RCC 7860 (cell line): ENCODE measurements around the gene LMNTD2.

Experiments used
- DNase-seq: peaks from one replicate; pipeline ENCODE4 v3.0.0-alpha.2; 2015; ENCODE audit warnings: low spot score
- FAIRE-seq: peaks from 2 replicates; lab custom pipeline; 2012; peaks lifted over from hg19 to GRCh38; lab: Jason Lieb, UNC

LMNTD2 gene

GRCh38 chr11:554428-555226, 5.9 kb downstream of the LMNTD2 start:
- no peak for FAIRE-seq
- peak; percentile 59 for DNase-seq

- no peak for FAIRE-seq
- DNase-seq: no peak
These were observed 6.6 kb downstream of the LMNTD2 start for GRCh38 chr11:553988-554340.

- FAIRE-seq (no peak), DNase-seq (no peak)
These were observed 7.2 kb downstream of the LMNTD2 start for GRCh38 chr11:553083-553987.

GRCh38 chr11:551596-551995, 8.9 kb downstream of the LMNTD2 start:
- FAIRE-seq (no peak), DNase-seq (no peak)

- DNase-seq (no peak), FAIRE-seq (no peak)
These were observed 9.4 kb downstream of the LMNTD2 start for GRCh38 chr11:551131-551530.

GRCh38 chr11:550746-551085, 9.8 kb downstream of the LMNTD2 start:
- no peak for DNase-seq
- FAIRE-seq: no peak

- DNase-seq: no peak
- no peak for FAIRE-seq
These were observed 10.4 kb downstream of the LMNTD2 start for GRCh38 chr11:550021-550745.

GRCh38 chr11:548700-549603, 11.6 kb downstream of the LMNTD2 start:
- DNase-seq (no peak), FAIRE-seq (no peak)

GRCh38 chr11:545171-545570, 15.4 kb downstream of the LMNTD2 start:
- DNase-seq (no peak), FAIRE-seq (no peak)

GRCh38 chr11:544817-545166, 15.7 kb downstream of the LMNTD2 start:
- no peak for DNase-seq

GRCh38 chr11:541433-541885, 19.1 kb downstream of the LMNTD2 start:
- FAIRE-seq: no peak

More at GRCh38 chr11:544817-545166, 15.7 kb downstream of the LMNTD2 start:
- FAIRE-seq: no peak

GRCh38 chr11:540583-541432, 19.7 kb downstream of the LMNTD2 start:
- no peak for FAIRE-seq
- DNase-seq: no peak

More at GRCh38 chr11:541433-541885, 19.1 kb downstream of the LMNTD2 start:
- no peak for DNase-seq

GRCh38 chr11:539971-540481, 20.5 kb downstream of the LMNTD2 start:
- FAIRE-seq (no peak), DNase-seq (no peak)

- DNase-seq (no peak), FAIRE-seq (no peak)
These were observed 22.0 kb downstream of the LMNTD2 start for GRCh38 chr11:538431-539051.

- no peak for DNase-seq
- FAIRE-seq: no peak
These were observed 22.7 kb downstream of the LMNTD2 start for GRCh38 chr11:537622-538430.

- DNase-seq (no peak), FAIRE-seq (no peak)
These were observed 23.5 kb downstream of the LMNTD2 start, which contains the start of gene LRRC56 for GRCh38 chr11:536841-537621. Gene LRRC56, plus strand, starts transcription at chr11:537527. Its CDS starts 3,158 bp downstream, at chr11:540685.
